Left cardiac atrium (tissue), 4 donors: ENCODE measurements around the gene KLK7. TPM values are rescaled to one million over a fixed set of nuclear protein-coding genes. Genes with fewer than 3 reads are reported as not detected.
A peak's percentile ranks its signal among the peaks of the same experiment; 100 is the strongest.

ENCODE experiments used
- ATAC-seq, 2 donors: fragments of 200-7000 bp; cut with Tn5 transposase; one replicate each; pipeline ENCODE4 v1.9.1; 2020; ENCODE audit warnings: mild to moderate bottlenecking in 2 of 2, moderate library complexity in 2 of 2
- DNase-seq: peaks from one replicate; pipeline ENCODE4 v3.0.0-alpha.2; 2020
- intact Hi-C, 2 donors: fragments of 100-400 bp; cut with DNase I; formaldehyde crosslinking; loops; one replicate each; pipeline versions ENCODE4 v1.14.1 to v1.15.1; 2022 to 2023
- total RNA-seq, 2 donors: library from RNA; stranded (reverse); fragmentation: NEBNext Ultra II Directional; extraction: Animal tissue kit (Norgen Biotek cat#: 25700); gene quantifications; one replicate each; pipeline ENCODE4 v1.2.1, GENCODE V29; 2021
- donor health status: DM: no; HTN: yes; CAD: no.
- donor health status: DM: no; HTN: yes; CAD: no; lungs with severe emphysema.
- donor health status: DM: yes; HTN: yes; CAD: no.
- donor health status: Dilated cardiomyopathy.

The KLK7 gene
- total RNA-seq, 2 donors from 2014 or later = 0.16 TPM; not detected in 1

DNA sequence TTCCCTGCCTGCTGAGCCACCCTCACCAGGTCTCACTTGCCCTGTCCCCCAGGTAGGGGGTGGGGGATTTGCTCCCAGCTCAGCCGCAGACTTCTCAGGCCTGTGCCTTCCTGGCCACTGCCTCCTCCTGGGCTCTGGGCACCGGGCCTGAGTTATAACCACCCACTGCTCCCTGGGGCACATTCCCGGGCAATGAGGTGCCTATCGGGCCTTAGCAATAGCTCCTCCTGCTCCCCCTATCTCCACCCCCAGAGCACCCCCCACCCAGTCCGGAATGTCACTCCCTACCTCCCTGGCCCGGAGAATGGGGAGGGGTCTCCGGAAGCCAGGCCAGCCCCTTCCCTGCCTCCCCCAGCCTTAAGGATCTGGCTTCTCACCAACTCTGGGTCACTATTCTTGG, 30.8 kb downstream of the KLK7 start, which contains the start of gene KLK5:
KLK5 (minus strand) TSS at position 129 of the 400 bp plus-strand sequence. CDS start 381 bp downstream, outside the sequence.
- DNase-seq (no peak), ATAC-seq (peak in 1 of 2 donors; percentile 76)
- intact Hi-C loops = no loop called here

DNA sequence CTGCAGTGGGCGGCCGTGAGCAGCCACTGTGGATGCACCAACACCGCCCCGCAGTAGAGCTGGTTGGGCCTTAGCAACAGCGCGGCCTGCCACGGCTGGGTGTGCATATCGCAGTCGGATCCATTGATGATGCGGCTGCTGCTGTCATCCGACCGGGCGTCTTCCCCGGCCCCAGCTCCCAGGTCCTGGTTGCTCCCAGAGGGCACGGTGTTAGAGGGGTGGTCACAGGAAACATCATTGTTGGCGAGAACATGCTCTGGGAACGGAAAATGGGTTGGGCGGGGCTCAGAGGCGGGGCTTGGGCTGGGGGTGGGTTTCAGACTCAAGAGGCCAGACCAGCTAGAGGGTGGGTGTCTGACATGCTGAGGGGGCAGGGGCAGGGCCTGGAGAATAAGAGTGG, 33.9 kb downstream of the KLK7 start:
- ATAC-seq = no peak
- intact Hi-C loops = no loop called here
- DNase-seq = no peak

DNA sequence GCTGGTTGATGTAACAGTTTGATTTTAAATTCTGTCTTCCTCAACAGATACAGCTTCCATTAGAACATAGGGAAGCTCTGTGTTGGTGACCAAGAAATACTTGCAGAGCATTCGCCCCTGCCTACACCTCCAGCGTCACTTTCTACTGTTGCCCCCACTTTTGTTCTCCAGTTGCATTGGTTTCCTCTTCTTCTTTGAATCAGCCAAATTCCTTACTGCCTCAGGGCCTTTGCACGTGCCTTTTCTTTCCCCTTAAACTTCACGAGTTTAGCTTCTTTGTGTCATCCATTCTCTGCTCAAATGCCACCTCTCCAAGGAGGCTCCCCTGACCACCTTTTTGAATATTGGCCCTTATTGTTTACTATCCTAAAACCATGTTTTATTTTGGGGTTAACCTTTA, 36.6 kb downstream of the KLK7 start:
- intact Hi-C loops = no loop called here
- ATAC-seq (no peak), DNase-seq (no peak)

DNA sequence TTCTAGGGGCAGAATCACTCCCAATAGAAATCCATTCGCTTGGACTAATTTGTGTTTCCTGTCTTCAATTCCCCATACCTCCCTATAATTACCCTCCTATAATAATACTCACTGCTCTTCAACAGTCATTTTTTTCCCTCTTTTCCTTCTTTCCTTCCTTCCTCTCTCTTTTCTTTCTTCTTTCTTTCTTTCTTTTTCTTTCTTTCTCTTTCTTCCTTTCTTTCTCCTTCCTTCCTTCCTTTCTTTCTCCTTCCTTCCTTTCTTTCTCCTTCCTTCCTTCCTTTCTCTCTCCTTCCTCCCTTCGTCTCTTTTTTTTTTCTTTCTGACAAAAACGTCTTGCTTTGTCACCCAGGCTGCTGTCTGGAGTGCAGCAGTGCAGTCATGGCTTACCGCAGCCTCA, 38.9 kb downstream of the KLK7 start:
- ATAC-seq (no peak), DNase-seq (no peak)
- intact Hi-C loops = no loop called here

DNA sequence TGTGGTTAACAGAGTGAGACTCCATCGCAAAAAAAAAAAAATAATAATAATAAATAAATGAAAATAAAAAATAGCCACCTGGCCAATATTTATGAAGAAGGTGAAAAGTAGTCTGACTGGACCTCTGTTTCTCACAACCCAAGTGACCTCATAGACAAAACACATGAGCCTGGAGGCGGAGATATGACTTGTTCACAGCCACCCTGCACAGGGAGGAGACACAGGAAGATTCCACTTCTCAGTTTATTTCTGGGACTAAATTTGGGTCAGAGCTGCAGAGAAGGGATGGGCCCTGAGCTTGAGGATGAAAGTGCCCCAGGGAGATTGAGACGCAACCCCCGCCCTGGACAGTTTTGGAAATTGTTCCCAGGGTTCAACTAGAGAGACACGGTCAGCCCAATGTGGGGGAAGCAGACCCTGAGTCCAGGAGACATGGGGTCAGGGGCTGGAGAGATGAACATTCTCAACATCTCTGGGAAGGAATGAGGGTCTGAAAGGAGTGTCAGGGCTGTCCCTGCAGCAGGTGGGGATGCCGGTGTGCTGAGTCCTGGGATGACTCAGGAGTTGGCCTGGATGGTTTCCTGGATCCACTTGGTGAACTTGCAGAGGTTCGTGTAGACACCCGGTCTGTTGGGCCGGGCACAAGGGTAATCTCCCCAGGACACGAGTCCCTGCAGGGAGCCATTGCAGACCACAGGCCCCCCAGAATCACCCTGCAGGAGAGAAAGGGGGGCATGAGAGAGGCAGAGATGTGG, 40.5 kb downstream of the KLK7 start:
- DNase-seq (no peak), ATAC-seq (no peak)
- intact Hi-C loops = no loop called here

DNA sequence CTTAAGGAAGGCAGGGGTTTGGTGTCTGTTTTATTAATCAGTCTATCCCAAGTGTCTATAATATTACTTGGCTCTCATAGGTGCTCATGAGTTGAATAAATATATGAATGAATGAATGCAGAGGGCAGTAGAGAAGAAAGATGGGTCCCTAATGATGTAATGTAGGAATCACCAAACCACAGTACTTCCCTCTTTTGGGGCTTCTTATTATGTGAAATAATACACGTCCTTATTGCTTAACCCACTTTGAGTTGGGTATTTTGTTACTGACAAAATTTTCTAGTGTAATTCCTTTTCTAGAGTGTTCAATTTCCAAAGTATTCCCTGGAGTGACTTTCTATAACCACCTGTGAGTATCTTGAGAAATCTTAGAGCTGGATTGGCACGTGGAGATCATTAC, 44.1 kb downstream of the KLK7 start:
- DNase-seq (no peak), ATAC-seq (no peak)
- intact Hi-C loops = loop anchor here in 1 of 2 donors (10.0 kb wide), 1 partner anchor 235 kb away; no protein-coding TSS in a partner anchor

DNA sequence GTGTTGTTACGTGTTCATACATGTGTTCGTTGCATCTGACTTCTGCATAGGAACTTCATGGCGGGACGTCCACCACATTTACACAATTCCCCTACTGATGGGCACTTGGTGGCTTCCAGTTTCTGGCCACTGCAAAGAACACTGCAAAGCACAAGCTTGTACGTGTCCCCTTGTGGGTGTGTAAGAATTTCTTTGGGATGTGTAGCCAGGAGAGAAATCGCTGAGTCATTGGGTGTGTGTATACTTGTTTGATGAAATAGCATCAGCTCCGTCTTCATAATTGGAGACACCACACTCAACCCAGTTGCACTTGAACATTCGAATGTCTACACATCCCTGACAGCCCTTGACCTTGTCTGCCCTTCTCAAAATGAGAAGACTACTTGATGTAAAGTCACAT, 50.1 kb downstream of the KLK7 start:
- DNase-seq (no peak), ATAC-seq (peak in 1 of 2 donors; percentile 44)
- intact Hi-C loops = loop anchor here (5.0 to 10.0 kb wide), 2 partner anchors 239 to 241 kb away; no protein-coding TSS in a partner anchor

DNA sequence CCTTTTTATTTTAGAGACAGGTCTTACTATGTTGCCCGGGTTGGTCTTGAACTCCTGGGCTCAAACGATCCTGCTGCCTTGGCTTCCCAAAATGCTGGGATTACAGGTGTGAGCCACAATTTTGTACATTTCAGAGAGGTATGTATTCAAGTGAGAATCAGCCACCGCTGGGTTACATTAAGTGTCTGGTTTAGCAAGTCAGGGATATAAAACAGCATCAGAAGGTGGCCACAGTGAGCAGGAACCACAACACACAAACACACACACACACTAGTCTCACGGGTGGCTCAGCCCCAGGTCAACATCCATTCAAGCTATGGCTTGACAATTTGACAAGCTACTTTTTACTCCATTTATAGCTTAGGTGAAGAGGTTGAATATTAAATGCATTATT, 51.0 kb downstream of the KLK7 start:
- no peak for ATAC-seq
- intact Hi-C loops = loop anchor here (5.0 to 10.0 kb wide), 2 partner anchors 240 to 242 kb away; no protein-coding TSS in a partner anchor

DNA sequence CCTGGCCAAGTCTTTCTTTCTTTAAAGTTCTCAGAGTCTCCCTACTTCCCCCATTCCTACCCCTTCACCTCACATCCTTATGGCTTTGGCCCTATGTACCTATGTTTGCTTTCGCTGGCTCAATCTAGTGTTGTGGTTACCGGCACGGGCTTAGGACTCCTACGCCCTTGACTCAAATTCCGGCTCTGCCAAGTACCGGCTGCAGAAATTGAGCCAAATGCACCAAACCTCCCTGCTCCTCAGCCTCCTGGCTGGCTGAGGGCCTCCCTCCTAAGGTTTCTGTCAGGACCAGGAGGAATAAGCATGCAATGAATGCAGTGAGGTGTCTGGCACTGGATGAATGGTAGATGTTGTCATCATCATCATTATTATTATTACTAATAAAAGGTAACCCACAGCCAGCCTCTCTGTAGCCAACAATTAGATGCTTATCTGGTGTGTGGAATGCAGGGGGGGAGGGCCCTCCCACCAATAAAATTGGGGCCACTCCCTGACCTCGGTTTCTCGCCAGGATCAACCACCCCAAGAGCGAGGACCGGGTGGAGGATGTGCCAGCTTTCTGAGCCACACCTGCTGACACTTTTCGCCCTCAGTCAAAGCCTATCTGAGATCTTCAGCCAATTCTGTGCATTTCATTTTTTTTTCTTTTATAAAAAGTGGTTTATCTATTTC, 51.6 kb downstream of the KLK7 start:
- intact Hi-C loops = loop anchor here (5.0 to 10.0 kb wide), 2 partner anchors 240 to 243 kb away; no protein-coding TSS in a partner anchor
- peak in 1 of 2 donors; percentile 93 for ATAC-seq
- no peak for DNase-seq

More for the DNA sequence above, 51.0 kb downstream of the KLK7 start:
- no peak for DNase-seq

DNA sequence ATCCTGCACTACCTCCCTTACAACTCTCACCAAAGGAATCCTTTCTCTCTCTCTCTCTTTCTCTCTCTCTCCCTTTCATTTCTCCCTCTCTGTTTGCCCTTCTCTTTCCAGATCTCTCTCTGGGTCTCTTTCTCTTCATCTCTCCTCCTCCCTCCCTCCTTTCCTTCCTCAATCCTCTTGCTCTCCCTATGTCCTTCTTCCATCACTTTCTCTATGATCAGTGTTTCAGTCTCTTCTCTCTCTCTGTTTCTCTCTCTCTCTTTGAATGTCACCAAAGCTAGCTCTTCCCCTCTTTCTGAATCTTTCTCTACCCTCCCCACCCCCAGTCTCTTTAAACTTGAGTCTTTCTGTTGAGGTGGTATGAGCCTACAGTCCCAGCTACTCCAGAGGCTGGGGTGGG, 52.7 kb downstream of the KLK7 start:
- intact Hi-C loops = loop anchor here (5.0 to 10.0 kb wide), 2 partner anchors 241 to 244 kb away; no protein-coding TSS in a partner anchor
- ATAC-seq = no peak
- DNase-seq = no peak

DNA sequence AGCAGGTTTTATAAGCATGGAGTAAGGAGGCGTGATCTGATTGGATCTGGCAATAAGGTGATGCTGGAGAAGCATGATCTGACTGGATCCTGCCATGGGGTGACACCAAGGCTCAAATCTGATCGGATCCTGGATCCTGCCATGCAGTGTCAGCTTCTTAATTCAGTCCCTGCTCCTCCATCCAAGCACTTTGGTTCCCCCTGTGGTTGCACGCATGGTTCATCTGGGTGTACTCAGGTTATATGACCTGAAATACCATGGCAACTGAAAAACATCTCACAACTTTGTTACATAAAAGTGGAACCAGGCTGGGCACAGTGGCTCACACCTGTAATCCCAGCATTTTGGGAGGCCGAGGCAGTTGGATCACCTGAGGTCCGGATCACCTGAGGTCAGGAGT, 54.9 kb downstream of the KLK7 start:
- DNase-seq (no peak), ATAC-seq (no peak)
- intact Hi-C loops = loop anchor here in 1 of 2 donors (5.0 to 10.0 kb wide), 3 partner anchors 168 to 564 kb away; partner anchors contain the start of gene NAPSA

Other genes starting within 250 kb of the KLK7 start
- gene GPR32, start 213.5 kb downstream of the KLK7 start, total RNA-seq = not detected
- gene ACP4, start 193.5 kb downstream of the KLK7 start, total RNA-seq = not detected
- gene KLK1, start 160.1 kb downstream of the KLK7 start, total RNA-seq = under 1 TPM in 1 of 2 donors, not detected in 1; 0.27 TPM
- not detected for gene KLK15, start 150.3 kb downstream of the KLK7 start, total RNA-seq
- gene KLK3, start 129.0 kb downstream of the KLK7 start, total RNA-seq = not detected
- gene KLK2, start 110.5 kb downstream of the KLK7 start, total RNA-seq = not detected
- gene KLK4, start 72.5 kb downstream of the KLK7 start, total RNA-seq = not detected
- gene KLK5, start 30.9 kb downstream of the KLK7 start, total RNA-seq = under 1 TPM in 1 of 2 donors, not detected in 1; 0.42 TPM
- not detected for gene KLK6, start 14.3 kb downstream of the KLK7 start, total RNA-seq
- under 1 TPM in 1 of 2 donors, not detected in 1; 0.53 TPM for gene KLK8, start 17.7 kb upstream of the KLK7 start, total RNA-seq
- gene KLK10, start 35.8 kb upstream of the KLK7 start, total RNA-seq = under 1 TPM; 0.26 to 0.32 TPM
- gene KLK11, start 42.7 kb upstream of the KLK7 start, total RNA-seq = 1 to 10 TPM; 1.7 to 2.6 TPM
- gene KLK12, start 51.1 kb upstream of the KLK7 start, total RNA-seq = not detected
- gene KLK13, start 81.2 kb upstream of the KLK7 start, total RNA-seq = under 1 TPM in 1 of 2 donors, not detected in 1; 0.65 TPM
- gene KLK14, start 99.0 kb upstream of the KLK7 start, total RNA-seq = under 1 TPM; 0.21 to 0.31 TPM
- gene CTU1, start 124.5 kb upstream of the KLK7 start, total RNA-seq = 1 to 10 TPM; 5.3 to 6.0 TPM
- gene SIGLEC9, start 141.0 kb upstream of the KLK7 start, total RNA-seq = 1 to 10 TPM; 5.1 to 6.6 TPM
- gene SIGLEC7, start 158.4 kb upstream of the KLK7 start, total RNA-seq = 1 to 10 TPM; 1.6 to 2.2 TPM
- 10 to 100 TPM in 1 of 2 donors, 1 to 10 TPM in 1; 3.2 to 11.4 TPM for gene CD33, start 241.2 kb upstream of the KLK7 start, total RNA-seq